ENCODE measurements around the gene MGAM2. TPM values are rescaled to one million over a fixed set of nuclear protein-coding genes. Genes with fewer than 3 reads are reported as not detected.

Gene MGAM2
- total RNA-seq, 4 donors from 2014 or later, result 8.4 to 84.5 (median 46.8) TPM

GRCh38 chr7:142140401-142140959, 29.0 kb downstream of the MGAM2 start:
- no peak for TF ChIP-seq EP300 (IDR thresholded peaks at IDR 0.05; ENCODE audit: low read depth)
- no peak for TF ChIP-seq CTCF (IDR thresholded peaks at IDR 0.05)
- no peak for TF ChIP-seq POLR2A (IDR thresholded peaks at IDR 0.05)
- TF ChIP-seq POLR2AphosphoS5 (IDR thresholded peaks at IDR 0.05), result no peak
- no peak for DNase-seq
- in situ Hi-C loops (cut with MboI; ENCODE audit: low pct_ligation_motif_present in 1 of 4, low pct_unique_long_range_greater_than_20kb in 1 of 4, low sequenced_read_pairs in 3 of 4) (no loop called here), intact Hi-C loops (cut with DNase I; ENCODE audit: low total_unique reads) (no loop called here)
- Histone ChIP-seq H3K9me3 (no peaks in the 10 kb centered on the region), H3K4me3 (no peak overlapping the region), H3K36me3 (no peaks in the 10 kb centered on the region), H3K27me3 (no peaks in the 10 kb centered on the region), H3K27ac (no peak overlapping the region), H3K4me1 (peaks cover 0 to 10% (median 5%) of the 10 kb centered on the region in 4 donors)
- 65 to 72% methylated on average over 2 of the region's 2 CpGs for WGBS, 2 donors (ENCODE audit: low coverage in 1 of 2)

GRCh38 chr7:142142702-142143101, 31.2 kb downstream of the MGAM2 start:
- Histone ChIP-seq H3K27me3 (no peaks in the 10 kb centered on the region), H3K9me3 (no peaks in the 10 kb centered on the region), H3K4me3 (no peak overlapping the region), H3K27ac (no peak overlapping the region), H3K36me3 (no peaks in the 10 kb centered on the region), H3K4me1 (peaks cover 0 to 10% (median 5%) of the 10 kb centered on the region in 4 donors)
- 93% methylated on average over 4 to 8 of the region's 8 CpGs for WGBS, 2 donors (ENCODE audit: low coverage in 1 of 2)
- intact Hi-C loops (cut with DNase I; ENCODE audit: low total_unique reads) (no loop called here), in situ Hi-C loops (cut with MboI; ENCODE audit: low pct_ligation_motif_present in 1 of 4, low pct_unique_long_range_greater_than_20kb in 1 of 4, low sequenced_read_pairs in 3 of 4) (no loop called here)
- no peak for TF ChIP-seq CTCF (IDR thresholded peaks at IDR 0.05)
- no peak for TF ChIP-seq POLR2AphosphoS5 (IDR thresholded peaks at IDR 0.05)
- TF ChIP-seq POLR2A (IDR thresholded peaks at IDR 0.05), result no peak
- TF ChIP-seq EP300 (IDR thresholded peaks at IDR 0.05; ENCODE audit: low read depth), result no peak
- no peak for DNase-seq

GRCh38 chr7:142146124-142146523, 34.6 kb downstream of the MGAM2 start:
- WGBS, 2 donors (ENCODE audit: low coverage in 1 of 2), result 71 to 80% methylated on average over 1 to 2 of the region's 2 CpGs
- Histone ChIP-seq H3K27me3 (no peaks in the 10 kb centered on the region), H3K9me3 (no peaks in the 10 kb centered on the region), H3K4me3 (no peak overlapping the region), H3K27ac (no peak overlapping the region), H3K36me3 (no peaks in the 10 kb centered on the region), H3K4me1 (no peaks in the 10 kb centered on the region)
- intact Hi-C loops (cut with DNase I; ENCODE audit: low total_unique reads) (no loop called here), in situ Hi-C loops (cut with MboI; ENCODE audit: low pct_ligation_motif_present in 1 of 4, low pct_unique_long_range_greater_than_20kb in 1 of 4, low sequenced_read_pairs in 3 of 4) (no loop called here)
- no peak for DNase-seq
- TF ChIP-seq POLR2AphosphoS5 (IDR thresholded peaks at IDR 0.05) (no peak), CTCF (IDR thresholded peaks at IDR 0.05) (no peak), POLR2A (IDR thresholded peaks at IDR 0.05) (no peak), EP300 (IDR thresholded peaks at IDR 0.05; ENCODE audit: low read depth) (no peak)

- H3K4me1 ChIP-seq, result peaks cover 0 to 12% (median 4%) of the 10 kb centered on the region in 4 donors
- in situ Hi-C loops (cut with MboI; ENCODE audit: low pct_ligation_motif_present in 1 of 4, low pct_unique_long_range_greater_than_20kb in 1 of 4, low sequenced_read_pairs in 3 of 4) (no loop called here), intact Hi-C loops (cut with DNase I; ENCODE audit: low total_unique reads) (no loop called here)
- no peak overlapping the region for H3K27ac ChIP-seq
- H3K27me3 ChIP-seq, result no peaks in the 10 kb centered on the region
- 76 to 80% methylated on average over 1 of the region's 1 CpG for WGBS, 2 donors (ENCODE audit: low coverage in 1 of 2)
- no peak for TF ChIP-seq POLR2A (IDR thresholded peaks at IDR 0.05)
- TF ChIP-seq POLR2AphosphoS5 (IDR thresholded peaks at IDR 0.05), result no peak
- TF ChIP-seq EP300 (IDR thresholded peaks at IDR 0.05; ENCODE audit: low read depth), result no peak
- TF ChIP-seq CTCF (IDR thresholded peaks at IDR 0.05), result no peak
- H3K9me3 ChIP-seq, result no peaks in the 10 kb centered on the region
- no peak for DNase-seq
- H3K36me3 ChIP-seq, result no peaks in the 10 kb centered on the region
- H3K4me3 ChIP-seq, result no peak overlapping the region
These were observed 38.8 kb downstream of the MGAM2 start for GRCh38 chr7:142150356-142150755.

Measured in transverse colon (tissue), 4 donors.